Osteocyte (in vitro differentiated cells): Measurements from ENCODE around the gene CHAF1A. TPM values are rescaled to one million over a fixed set of nuclear protein-coding genes. Genes with fewer than 3 reads are reported as not detected.

Source experiments
- DNase-seq: peaks from one replicate; pipeline ENCODE4 v3.0.0; 2021; ENCODE audit warnings: mixed read lengths; ENCODE audit not compliant: unreplicated experiment; ENCODE audit errors: extremely low spot score
- H3K27ac Mint-ChIP-seq: one replicate; pipeline ENCODE4 v1.8.0; 2021; ENCODE audit warnings: mild to moderate bottlenecking, mixed read lengths; ENCODE audit not compliant: unreplicated experiment
- H3K27me3 Mint-ChIP-seq: one replicate; pipeline ENCODE4 v1.8.0; 2021; ENCODE audit warnings: mixed read lengths; ENCODE audit not compliant: unreplicated experiment
- H3K36me3 Mint-ChIP-seq: one replicate; pipeline ENCODE4 v1.8.0; 2021; ENCODE audit warnings: mixed read lengths; ENCODE audit not compliant: unreplicated experiment
- H3K4me1 Mint-ChIP-seq: one replicate; pipeline ENCODE4 v1.8.0; 2021; ENCODE audit warnings: mixed read lengths; ENCODE audit not compliant: unreplicated experiment
- H3K4me3 Mint-ChIP-seq: one replicate; pipeline ENCODE4 v1.8.0; 2021; ENCODE audit warnings: mild to moderate bottlenecking, moderate library complexity, mixed read lengths; ENCODE audit not compliant: unreplicated experiment
- H3K9me3 Mint-ChIP-seq: one replicate; pipeline ENCODE4 v1.8.0; 2021; ENCODE audit warnings: mixed read lengths; ENCODE audit not compliant: unreplicated experiment
- total RNA-seq: library from RNA; stranded (reverse); gene quantifications from 2 replicates; pipeline ENCODE4 v1.2.1, GENCODE V29; 2021
- TF ChIP-seq, protein P1 (sequence below): fragments of 200-600 bp; sonication (generic); IDR thresholded peaks from 2 replicates; pipeline ENCODE4 v1.5.0; 2021; ENCODE audit warnings: antibody characterized with exemption, mild to moderate bottlenecking, moderate library complexity

CHAF1A gene
- total RNA-seq, 1 donor from 2014 or later: 9.7 TPM

DNA sequence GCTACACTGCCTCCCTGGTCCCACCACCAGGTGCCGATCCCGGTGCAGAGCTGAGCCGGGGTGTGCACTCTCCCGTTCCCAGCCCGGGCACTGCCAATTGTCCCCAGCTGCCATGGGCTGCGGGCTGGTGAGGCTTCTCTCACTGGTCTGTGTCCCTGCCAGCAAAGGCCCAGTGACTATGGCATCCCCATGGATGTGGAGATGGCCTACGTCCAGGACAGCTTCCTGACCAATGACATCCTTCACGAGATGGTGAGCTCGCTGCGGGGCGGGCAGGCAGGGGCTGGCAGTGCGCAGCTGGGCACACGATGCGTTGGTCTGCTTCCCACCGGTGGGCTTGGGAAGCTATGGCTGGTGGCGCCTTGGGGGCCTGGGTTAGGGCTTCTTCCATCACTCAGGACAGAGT is 44.5 kb upstream of the CHAF1A start:
- no peak for DNase-seq
- H3K9me3 Mint-ChIP-seq: no peaks in the 10 kb centered on the region
- peaks cover 12% of the 10 kb centered on the region for H3K36me3 Mint-ChIP-seq
- H3K4me3 Mint-ChIP-seq: no peak overlapping the region
- peak overlapping the region; percentile 14 for H3K27ac Mint-ChIP-seq
- TF ChIP-seq, protein P1, sequence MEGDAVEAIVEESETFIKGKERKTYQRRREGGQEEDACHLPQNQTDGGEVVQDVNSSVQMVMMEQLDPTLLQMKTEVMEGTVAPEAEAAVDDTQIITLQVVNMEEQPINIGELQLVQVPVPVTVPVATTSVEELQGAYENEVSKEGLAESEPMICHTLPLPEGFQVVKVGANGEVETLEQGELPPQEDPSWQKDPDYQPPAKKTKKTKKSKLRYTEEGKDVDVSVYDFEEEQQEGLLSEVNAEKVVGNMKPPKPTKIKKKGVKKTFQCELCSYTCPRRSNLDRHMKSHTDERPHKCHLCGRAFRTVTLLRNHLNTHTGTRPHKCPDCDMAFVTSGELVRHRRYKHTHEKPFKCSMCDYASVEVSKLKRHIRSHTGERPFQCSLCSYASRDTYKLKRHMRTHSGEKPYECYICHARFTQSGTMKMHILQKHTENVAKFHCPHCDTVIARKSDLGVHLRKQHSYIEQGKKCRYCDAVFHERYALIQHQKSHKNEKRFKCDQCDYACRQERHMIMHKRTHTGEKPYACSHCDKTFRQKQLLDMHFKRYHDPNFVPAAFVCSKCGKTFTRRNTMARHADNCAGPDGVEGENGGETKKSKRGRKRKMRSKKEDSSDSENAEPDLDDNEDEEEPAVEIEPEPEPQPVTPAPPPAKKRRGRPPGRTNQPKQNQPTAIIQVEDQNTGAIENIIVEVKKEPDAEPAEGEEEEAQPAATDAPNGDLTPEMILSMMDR: no peak
- peaks cover 8% of the 10 kb centered on the region for H3K4me1 Mint-ChIP-seq
- H3K27me3 Mint-ChIP-seq: no peaks in the 10 kb centered on the region

DNA sequence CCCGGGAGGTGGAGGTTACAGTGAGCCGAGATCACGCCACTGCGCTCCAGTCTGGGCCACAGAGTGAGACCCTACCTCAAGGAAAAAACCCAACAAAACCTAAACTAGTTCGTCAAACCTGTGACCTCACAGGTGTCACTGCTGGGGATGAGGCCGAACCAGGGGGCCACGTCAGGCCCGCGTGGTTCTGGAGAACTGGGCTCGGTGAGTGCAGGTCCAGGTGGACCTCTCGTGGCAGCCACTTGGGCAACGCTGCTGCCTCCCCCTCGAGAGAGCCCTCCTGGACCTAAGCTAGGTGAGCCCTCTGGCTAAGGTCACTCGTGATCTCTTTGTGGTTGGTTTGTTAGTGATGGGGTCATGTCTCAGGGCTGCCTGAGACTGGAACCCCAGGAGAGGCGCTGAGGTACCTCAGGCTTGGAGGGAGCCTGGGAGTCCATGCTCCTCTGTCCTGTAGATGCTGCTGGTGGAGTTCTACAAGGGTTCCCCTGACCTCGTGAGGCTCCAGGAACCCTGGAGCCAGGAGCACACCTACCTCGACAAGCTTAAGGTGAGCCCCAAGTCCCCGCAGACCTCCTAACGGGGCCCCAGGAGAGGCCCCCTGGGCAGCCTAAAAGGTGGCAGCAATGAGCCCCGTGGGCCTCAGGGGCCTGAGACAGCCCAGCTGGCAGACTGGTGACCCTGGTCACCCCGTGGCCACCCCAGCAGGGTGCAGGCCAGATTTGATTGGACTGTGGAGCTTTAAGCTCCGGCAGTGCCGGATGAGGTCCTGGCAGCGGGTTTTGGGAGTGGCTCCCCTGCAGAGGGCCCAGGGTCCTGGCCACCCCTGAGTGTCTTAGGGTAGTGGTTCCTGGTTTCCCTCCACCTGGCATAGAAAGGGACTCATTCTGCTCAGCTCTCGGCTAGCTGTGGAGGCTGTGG is 43.5 kb upstream of the CHAF1A start:
- peaks cover 12% of the 10 kb centered on the region for H3K36me3 Mint-ChIP-seq
- H3K4me1 Mint-ChIP-seq: peaks cover 8% of the 10 kb centered on the region
- DNase-seq: peak; percentile 80
- TF ChIP-seq, protein P1: no peak
- no peaks in the 10 kb centered on the region for H3K9me3 Mint-ChIP-seq
- H3K4me3 Mint-ChIP-seq: no peak overlapping the region
- no peak overlapping the region for H3K27ac Mint-ChIP-seq
- H3K27me3 Mint-ChIP-seq: no peaks in the 10 kb centered on the region

- peak; percentile 82 for DNase-seq
- Mint-ChIP-seq H3K4me3 (no peak overlapping the region), H3K4me1 (peaks cover 8% of the 10 kb centered on the region), H3K27ac (no peak overlapping the region), H3K9me3 (no peaks in the 10 kb centered on the region), H3K27me3 (no peaks in the 10 kb centered on the region), H3K36me3 (peaks cover 12% of the 10 kb centered on the region)
- TF ChIP-seq, protein P1: no peak
Measured at GRCh38 chr19:4359627-4360000, 42.8 kb upstream of the CHAF1A start.

- no peaks in the 10 kb centered on the region for H3K27me3 Mint-ChIP-seq
- DNase-seq: peak; percentile 81
- peaks cover 12% of the 10 kb centered on the region for H3K36me3 Mint-ChIP-seq
- no peaks in the 10 kb centered on the region for H3K9me3 Mint-ChIP-seq
- TF ChIP-seq, protein P1: no peak
- H3K4me1 Mint-ChIP-seq: peaks cover 8% of the 10 kb centered on the region
- no peak overlapping the region for H3K27ac Mint-ChIP-seq
- no peak overlapping the region for H3K4me3 Mint-ChIP-seq
Measured at GRCh38 chr19:4360081-4360569, 42.3 kb upstream of the CHAF1A start.

DNA sequence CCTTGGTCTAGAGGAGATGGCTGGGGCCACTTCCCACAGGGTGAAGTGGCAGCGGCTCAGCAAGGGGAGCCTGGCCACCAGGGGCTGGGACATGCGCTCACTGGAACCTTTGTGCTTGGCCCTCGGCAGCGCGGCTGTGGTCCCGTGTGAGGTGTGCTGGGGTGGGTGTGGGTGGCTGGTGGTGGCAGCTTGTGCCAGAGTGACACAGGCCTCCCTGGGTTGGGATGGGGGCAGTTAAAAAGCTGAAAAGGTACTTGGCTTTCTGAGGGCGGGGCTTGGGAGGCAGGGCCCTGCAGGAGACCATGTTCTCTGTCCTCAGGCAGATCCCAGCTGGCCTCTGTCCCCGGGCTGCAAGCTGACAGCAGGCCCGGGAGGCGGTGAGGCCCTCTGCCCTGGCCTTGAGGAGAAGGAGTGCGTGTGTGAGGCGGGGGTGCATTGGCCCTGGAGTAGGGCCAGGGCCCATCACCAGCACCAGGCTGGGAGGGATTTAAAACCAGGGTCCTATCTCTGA is 41.7 kb upstream of the CHAF1A start:
- TF ChIP-seq, protein P1: no peak
- no peak for DNase-seq
- no peaks in the 10 kb centered on the region for H3K9me3 Mint-ChIP-seq
- peaks cover 8% of the 10 kb centered on the region for H3K4me1 Mint-ChIP-seq
- H3K27ac Mint-ChIP-seq: peak overlapping the region; percentile 10
- H3K27me3 Mint-ChIP-seq: no peaks in the 10 kb centered on the region
- H3K36me3 Mint-ChIP-seq: peaks cover 12% of the 10 kb centered on the region
- H3K4me3 Mint-ChIP-seq: no peak overlapping the region
